Superior temporal gyrus (tissue), 1 donor: Measurements from ENCODE around the gene SLC16A12.
A peak's percentile ranks its signal among the peaks of the same experiment; 100 is the strongest.
"Not testable (repeated sequence)": the region's sequence is repeated elsewhere in the genome, so short reads cannot be mapped to it uniquely, and the experiment has no call there.

Source experiments
- DNase-seq: peaks from one replicate; pipeline ENCODE4 v3.0.0-alpha.2; 2016; ENCODE audit errors: extremely low spot score

Gene SLC16A12

GRCh38 chr10:89421018-89421476, 114.3 kb downstream of the SLC16A12 start:
- no peak for DNase-seq

- DNase-seq: no peak
These were observed 115.8 kb downstream of the SLC16A12 start for GRCh38 chr10:89419548-89419947.

GRCh38 chr10:89416465-89416864, 118.9 kb downstream of the SLC16A12 start:
- DNase-seq: no peak

GRCh38 chr10:89414879-89415821, 120.2 kb downstream of the SLC16A12 start:
- peak; percentile 63 for DNase-seq

GRCh38 chr10:89414146-89414878, 121.1 kb downstream of the SLC16A12 start, which contains the start of gene IFIT5:
IFIT5 (plus strand) TSS chr10:89414568; CDS start chr10:89414799, 231 bp downstream.
- DNase-seq: peak; percentile 81

- DNase-seq: no peak
These were observed 121.9 kb downstream of the SLC16A12 start for GRCh38 chr10:89413398-89413912.

GRCh38 chr10:89412276-89412675, 123.1 kb downstream of the SLC16A12 start:
- DNase-seq: not testable (repeated sequence)

GRCh38 chr10:89411135-89411534, 124.3 kb downstream of the SLC16A12 start:
- DNase-seq: not testable (repeated sequence)

- not testable (repeated sequence) for DNase-seq
These were observed 124.8 kb downstream of the SLC16A12 start for GRCh38 chr10:89410551-89410950.

- DNase-seq: not testable (repeated sequence)
These were observed 126.1 kb downstream of the SLC16A12 start for GRCh38 chr10:89409282-89409681.

- not testable (repeated sequence) for DNase-seq
These were observed 127.6 kb downstream of the SLC16A12 start for GRCh38 chr10:89407792-89408191.

GRCh38 chr10:89406178-89406577, 129.2 kb downstream of the SLC16A12 start:
- DNase-seq: not testable (repeated sequence)

- no peak for DNase-seq
These were observed 131.0 kb downstream of the SLC16A12 start for GRCh38 chr10:89404104-89405047.

GRCh38 chr10:89403043-89403442, 132.4 kb downstream of the SLC16A12 start:
- no peak for DNase-seq

- no peak for DNase-seq
These were observed 135.4 kb downstream of the SLC16A12 start for GRCh38 chr10:89399956-89400355.

- no peak for DNase-seq
These were observed 137.2 kb downstream of the SLC16A12 start for GRCh38 chr10:89398003-89398749.

GRCh38 chr10:89395141-89395540, 140.3 kb downstream of the SLC16A12 start:
- DNase-seq: no peak

- no peak for DNase-seq
These were observed 141.5 kb downstream of the SLC16A12 start for GRCh38 chr10:89393898-89394297.

- DNase-seq: peak; percentile 78
These were observed 142.4 kb downstream of the SLC16A12 start for GRCh38 chr10:89392974-89393373.
